ENCODE results near the gene RASA3. TPM values are rescaled to one million over a fixed set of nuclear protein-coding genes. Genes with fewer than 3 reads are reported as not detected.

RASA3 gene
- total and polyA plus RNA-seq, 10 of the 15 experiments (the other 5 are each of a cell fraction or from before 2014, with no cell fraction given) = 0.79 to 33.9 (median 17.6) TPM

DNA sequence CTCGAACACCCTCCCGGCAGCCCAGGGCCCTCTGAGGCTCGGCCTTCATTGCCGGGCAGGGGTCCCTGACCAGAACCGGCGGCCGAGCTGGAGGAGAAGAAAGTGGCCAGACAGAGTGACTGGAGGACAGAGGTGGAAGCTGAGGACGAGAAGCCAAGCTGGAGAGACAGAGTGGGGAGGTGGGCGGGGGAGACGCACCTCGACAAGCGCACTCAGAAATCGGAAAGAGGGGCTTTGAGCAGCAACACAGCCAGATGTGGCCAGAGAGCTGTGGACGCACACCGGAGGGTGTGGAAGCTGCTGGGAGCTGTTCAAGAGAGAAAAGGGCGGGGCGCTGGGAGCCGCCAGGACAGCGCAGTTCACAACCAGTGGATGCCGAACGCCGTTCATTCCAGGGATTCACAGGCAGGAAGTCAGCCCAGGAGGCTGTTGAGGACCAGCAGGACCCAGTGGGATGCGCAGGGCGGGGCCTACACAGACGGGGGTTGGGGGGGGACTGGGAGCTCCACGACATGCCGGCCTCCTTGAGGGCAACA lies 130.3 kb downstream of the RASA3 start:
- FAIRE-seq (no peak), ATAC-seq (no peak; the same call in 2 of the 3 replicates), DNase-seq (ENCODE audit: low read depth, low spot score) (no peak)
- BruUV-seq (replicated peaks) = no TSS peak
- no peak overlapping the region for H3K9ac ChIP-seq (ENCODE audit: control insufficient read depth, insufficient read depth, low read length)
- in situ Hi-C loops (cut with MboI) (no loop called here), intact Hi-C loops (cut with micrococcal nuclease; ENCODE audit: unreplicated experiment) (no loop called here)
- no peak overlapping the region for H3K27ac ChIP-seq (ENCODE audit: control insufficient read depth, insufficient read depth)
- ChIA-PET RAD21 (ENCODE audit: unreplicated experiment) (no interaction called here), SMC1A (ENCODE audit: uncharacterized antibody, unreplicated experiment) (no interaction called here), POLR2A (no interaction called here), CTCF (no interaction called here)
- no peak overlapping the region for H2AFZ ChIP-seq (ENCODE audit: control insufficient read depth, low read depth, low read length)
- TF ChIP-seq, protein P1, sequence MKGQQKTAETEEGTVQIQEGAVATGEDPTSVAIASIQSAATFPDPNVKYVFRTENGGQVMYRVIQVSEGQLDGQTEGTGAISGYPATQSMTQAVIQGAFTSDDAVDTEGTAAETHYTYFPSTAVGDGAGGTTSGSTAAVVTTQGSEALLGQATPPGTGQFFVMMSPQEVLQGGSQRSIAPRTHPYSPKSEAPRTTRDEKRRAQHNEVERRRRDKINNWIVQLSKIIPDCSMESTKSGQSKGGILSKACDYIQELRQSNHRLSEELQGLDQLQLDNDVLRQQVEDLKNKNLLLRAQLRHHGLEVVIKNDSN (IDR thresholded peaks at IDR 0.05; ENCODE audit: borderline replicate concordance, extremely low read length, insufficient read depth, low read depth, low read length) = no peak
- TF ChIP-seq NBN (IDR thresholded peaks at IDR 0.05) (no peak), MTA2 (IDR thresholded peaks at IDR 0.05; ENCODE audit: low read depth) (no peak), HDAC6 (IDR thresholded peaks at IDR 0.05; ENCODE audit: unreplicated experiment) (no peak), CBX5 (IDR thresholded peaks at IDR 0.05; ENCODE audit: low read depth) (no peak), POLR2AphosphoS5 (IDR thresholded peaks at IDR 0.05; ENCODE audit: low read length) (no peak), SMAD5 (IDR thresholded peaks at IDR 0.05; ENCODE audit: low read depth) (no peak), KAT2A (conservative IDR thresholded peaks at IDR 0.05; ENCODE audit: control insufficient read depth, low read depth, low read length) (no peak)
- TF ChIP-seq, protein P2, sequence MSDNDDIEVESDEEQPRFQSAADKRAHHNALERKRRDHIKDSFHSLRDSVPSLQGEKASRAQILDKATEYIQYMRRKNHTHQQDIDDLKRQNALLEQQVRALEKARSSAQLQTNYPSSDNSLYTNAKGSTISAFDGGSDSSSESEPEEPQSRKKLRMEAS (IDR thresholded peaks at IDR 0.05; ENCODE audit: low read depth, low read length) = no peak
- TF ChIP-seq, protein P3, sequence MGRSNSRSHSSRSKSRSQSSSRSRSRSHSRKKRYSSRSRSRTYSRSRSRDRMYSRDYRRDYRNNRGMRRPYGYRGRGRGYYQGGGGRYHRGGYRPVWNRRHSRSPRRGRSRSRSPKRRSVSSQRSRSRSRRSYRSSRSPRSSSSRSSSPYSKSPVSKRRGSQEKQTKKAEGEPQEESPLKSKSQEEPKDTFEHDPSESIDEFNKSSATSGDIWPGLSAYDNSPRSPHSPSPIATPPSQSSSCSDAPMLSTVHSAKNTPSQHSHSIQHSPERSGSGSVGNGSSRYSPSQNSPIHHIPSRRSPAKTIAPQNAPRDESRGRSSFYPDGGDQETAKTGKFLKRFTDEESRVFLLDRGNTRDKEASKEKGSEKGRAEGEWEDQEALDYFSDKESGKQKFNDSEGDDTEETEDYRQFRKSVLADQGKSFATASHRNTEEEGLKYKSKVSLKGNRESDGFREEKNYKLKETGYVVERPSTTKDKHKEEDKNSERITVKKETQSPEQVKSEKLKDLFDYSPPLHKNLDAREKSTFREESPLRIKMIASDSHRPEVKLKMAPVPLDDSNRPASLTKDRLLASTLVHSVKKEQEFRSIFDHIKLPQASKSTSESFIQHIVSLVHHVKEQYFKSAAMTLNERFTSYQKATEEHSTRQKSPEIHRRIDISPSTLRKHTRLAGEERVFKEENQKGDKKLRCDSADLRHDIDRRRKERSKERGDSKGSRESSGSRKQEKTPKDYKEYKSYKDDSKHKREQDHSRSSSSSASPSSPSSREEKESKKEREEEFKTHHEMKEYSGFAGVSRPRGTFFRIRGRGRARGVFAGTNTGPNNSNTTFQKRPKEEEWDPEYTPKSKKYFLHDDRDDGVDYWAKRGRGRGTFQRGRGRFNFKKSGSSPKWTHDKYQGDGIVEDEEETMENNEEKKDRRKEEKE (IDR thresholded peaks at IDR 0.05) = no peak
- TF ChIP-seq, protein P4, sequence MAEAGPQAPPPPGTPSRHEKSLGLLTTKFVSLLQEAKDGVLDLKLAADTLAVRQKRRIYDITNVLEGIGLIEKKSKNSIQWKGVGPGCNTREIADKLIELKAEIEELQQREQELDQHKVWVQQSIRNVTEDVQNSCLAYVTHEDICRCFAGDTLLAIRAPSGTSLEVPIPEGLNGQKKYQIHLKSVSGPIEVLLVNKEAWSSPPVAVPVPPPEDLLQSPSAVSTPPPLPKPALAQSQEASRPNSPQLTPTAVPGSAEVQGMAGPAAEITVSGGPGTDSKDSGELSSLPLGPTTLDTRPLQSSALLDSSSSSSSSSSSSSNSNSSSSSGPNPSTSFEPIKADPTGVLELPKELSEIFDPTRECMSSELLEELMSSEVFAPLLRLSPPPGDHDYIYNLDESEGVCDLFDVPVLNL (IDR thresholded peaks at IDR 0.05; ENCODE audit: low read depth, low read length) = no peak
- no peak overlapping the region for H3K4me2 ChIP-seq (ENCODE audit: control insufficient read depth, insufficient read depth)
- no peaks in the 10 kb centered on the region; a peak in 1 of 4 replicates for H3K36me3 ChIP-seq (ENCODE audit: control insufficient read depth in 2 of 2, insufficient read depth in 2 of 2, low read length in 1 of 2)
- H3K9me3 ChIP-seq (replicated peaks; ENCODE audit: control insufficient read depth, insufficient read depth, low read length) = no peaks in the 10 kb centered on the region
- H3K79me2 ChIP-seq (ENCODE audit: control insufficient read depth, insufficient read depth, low read length) = no peaks in the 10 kb centered on the region
- H3K27me3 ChIP-seq (replicated peaks in 1 of 2; ENCODE audit: control insufficient read depth in 2 of 2, insufficient read depth in 2 of 2, low read length in 1 of 2) = no peaks in the 10 kb centered on the region
- 90% methylated on average over 23 of the region's 27 CpGs for WGBS (ENCODE audit: insufficient coverage, insufficient replicate concordance, low lambda C conversion rate, missing lambda C conversion rate)
- no peaks in the 10 kb centered on the region for H3K4me1 ChIP-seq (ENCODE audit: control insufficient read depth, insufficient read depth, low read length)
- no peak overlapping the region for H3K4me3 ChIP-seq
- no peaks in the 10 kb centered on the region for H4K20me1 ChIP-seq (ENCODE audit: control insufficient read depth, insufficient read depth)

All from GM12878 (cell line).